GM23248 (cell line): ENCODE results near the gene TCF12. TPM values are rescaled to one million over a fixed set of nuclear protein-coding genes. Genes with fewer than 3 reads are reported as not detected.

Experiments
- DNase-seq: peaks from one replicate; pipeline ENCODE4 v3.0.0-alpha.2; 2015
- H2AFZ ChIP-seq: fragments of 200-600 bp; sonication (generic); 2 replicates; pipeline ENCODE4 v1.6.1; 2016; ENCODE audit warnings: antibody characterized with exemption
- H3F3A ChIP-seq: fragments of 200-600 bp; sonication (generic); 2 replicates; pipeline ENCODE4 v1.6.1; 2016; ENCODE audit warnings: mild to moderate bottlenecking, antibody characterized with exemption, mixed run types; ENCODE audit not compliant: insufficient read depth
- H3K27ac ChIP-seq: fragments of 200-600 bp; sonication (generic); 2 replicates; pipeline ENCODE4 v1.5.1; 2016; ENCODE audit warnings: mild to moderate bottlenecking
- H3K27me3 ChIP-seq: fragments of 200-600 bp; sonication (generic); replicated peaks from 2 replicates; pipeline ENCODE4 v1.6.1; 2016; ENCODE audit warnings: mild to moderate bottlenecking; ENCODE audit not compliant: insufficient read depth
- H3K36me3 ChIP-seq: fragments of 200-600 bp; sonication (generic); 2 replicates; pipeline ENCODE4 v1.6.1; 2016; ENCODE audit warnings: low read depth, mild to moderate bottlenecking
- H3K4me1 ChIP-seq: fragments of 200-600 bp; sonication (generic); 2 replicates; pipeline ENCODE4 v1.6.1; 2016; ENCODE audit warnings: mild to moderate bottlenecking; ENCODE audit not compliant: insufficient read depth
- H3K4me2 ChIP-seq: fragments of 200-600 bp; sonication (generic); one replicate; pipeline ENCODE4 v1.6.1; 2016; ENCODE audit warnings: mild to moderate bottlenecking; ENCODE audit not compliant: unreplicated experiment
- H3K4me3 ChIP-seq: fragments of 200-600 bp; sonication (generic); 2 replicates; pipeline ENCODE4 v1.5.1; 2016; ENCODE audit warnings: mild to moderate bottlenecking
- H3K79me2 ChIP-seq: fragments of 200-600 bp; sonication (generic); 2 replicates; pipeline ENCODE4 v1.6.1; 2016; ENCODE audit warnings: mild to moderate bottlenecking; ENCODE audit not compliant: insufficient read depth
- H3K9ac ChIP-seq: fragments of 200-600 bp; sonication (generic); 2 replicates; pipeline ENCODE4 v1.6.1; 2016; ENCODE audit warnings: mild to moderate bottlenecking
- H3K9me2 ChIP-seq: fragments of 200-600 bp; sonication (generic); 2 replicates; pipeline ENCODE4 v1.6.1; 2016; ENCODE audit warnings: mixed run types, mild to moderate bottlenecking, moderate library complexity; ENCODE audit not compliant: insufficient read depth
- H3K9me3 ChIP-seq: fragments of 200-600 bp; sonication (generic); one replicate; pipeline ENCODE4 v1.6.1; 2017; ENCODE audit warnings: low read depth
- H4K20me1 ChIP-seq: fragments of 200-600 bp; sonication (generic); 2 replicates; pipeline ENCODE4 v1.6.0; 2016; ENCODE audit not compliant: insufficient read depth
- EZH2 ChIP-seq: fragments of 200-600 bp; sonication (generic); IDR thresholded peaks from 2 replicates; pipeline ENCODE4 v1.6.1; 2018; ENCODE audit warnings: antibody characterized with exemption, mild to moderate bottlenecking; ENCODE audit not compliant: insufficient read depth, poor library complexity, severe bottlenecking
- EZH2phosphoT487 ChIP-seq: fragments of 200-600 bp; sonication (generic); IDR thresholded peaks from 2 replicates; pipeline ENCODE4 v1.6.1; 2018; ENCODE audit warnings: antibody characterized with exemption, moderate library complexity, mild to moderate bottlenecking, low read depth; ENCODE audit not compliant: insufficient read depth
- WGBS, 2 experiments: methylation state at CpG; one replicate each; pipeline ENCODE4 v1.1.6; 2015 to 2017; ENCODE audit warnings: low lambda C conversion rate in 2 of 2, low coverage in 1 of 2; ENCODE audit errors: missing lambda C conversion rate in 2 of 2; 5-methylcytosine and 5-hydroxymethylcytosine counted together
- in situ Hi-C: fragments of 300-500 bp; cut with MboI; formaldehyde crosslinking; loops from 2 replicates; pipeline ENCODE4 v1.15.0; 2020
- polyA plus RNA-seq: library from polyadenylated mRNA; unstranded; fragments of >200 nt; fragmentation: Nextera tagmentation; extraction: Ambion mirVana; gene quantifications from 2 replicates; pipeline ENCODE4 v1.2.1, GENCODE V29; 2016
- total RNA-seq: library from RNA; depleted of rRNA; stranded (reverse); fragments of >200 nt; shearing (Covaris generic); gene quantifications from 2 replicates; pipeline ENCODE4 v1.2.3, GENCODE V29; 2014

TCF12 gene
- total and polyA plus RNA-seq, 2 experiments from 2014 or later, result 53.6 to 58.6 TPM

- peak overlapping the region; percentile 55 for H3K9ac ChIP-seq
- in situ Hi-C loops, result no loop called here
- H3K4me2 ChIP-seq, result no peak overlapping the region
- H3K9me3 ChIP-seq, result no peaks in the 10 kb centered on the region
- DNase-seq, result no peak
- H3K79me2 ChIP-seq, result no peaks in the 10 kb centered on the region
- H2AFZ ChIP-seq, result peak overlapping the region; percentile 66; the same call in 1 of the 2 replicates
- no peak overlapping the region for H3K27ac ChIP-seq
- H3K4me1 ChIP-seq, result peaks cover 6% of the 10 kb centered on the region
- H3K9me2 ChIP-seq, result no peaks in the 10 kb centered on the region
- H4K20me1 ChIP-seq, result no peaks in the 10 kb centered on the region
- H3K36me3 ChIP-seq, result no peaks in the 10 kb centered on the region
- TF ChIP-seq EZH2, result no peak
- TF ChIP-seq EZH2phosphoT487, result no peak
- no peak overlapping the region for H3K4me3 ChIP-seq
- no peaks in the 10 kb centered on the region for H3F3A ChIP-seq
- H3K27me3 ChIP-seq, result no peaks in the 10 kb centered on the region
- 91 to 93% methylated on average over 11 to 23 of the region's 23 CpGs for WGBS, 2 experiments
Measured at GRCh38 chr15:57319919-57320560, 401.6 kb downstream of the TCF12 start.

GRCh38 chr15:57320631-57321220 is 402.3 kb downstream of the TCF12 start:
- H3F3A ChIP-seq, result no peaks in the 10 kb centered on the region
- H3K79me2 ChIP-seq, result no peaks in the 10 kb centered on the region
- peak overlapping the region; percentile 55 for H3K9ac ChIP-seq
- in situ Hi-C loops, result no loop called here
- peak overlapping the region; percentile 18 for H3K4me2 ChIP-seq
- 31 to 39% methylated on average over 17 of the region's 17 CpGs for WGBS, 2 experiments
- no peak overlapping the region for H3K4me3 ChIP-seq
- peaks cover 6% of the 10 kb centered on the region for H3K4me1 ChIP-seq
- peak overlapping the region; percentile 66 for H2AFZ ChIP-seq
- peak; percentile 85 for DNase-seq
- no peaks in the 10 kb centered on the region for H3K27me3 ChIP-seq
- no peaks in the 10 kb centered on the region for H3K36me3 ChIP-seq
- no peaks in the 10 kb centered on the region for H4K20me1 ChIP-seq
- H3K9me3 ChIP-seq, result no peaks in the 10 kb centered on the region
- H3K9me2 ChIP-seq, result no peaks in the 10 kb centered on the region
- TF ChIP-seq EZH2 (no peak), EZH2phosphoT487 (no peak)
- peak overlapping the region; percentile 38; the same call in 1 of the 2 replicates for H3K27ac ChIP-seq

GRCh38 chr15:57321485-57321884 is 403.0 kb downstream of the TCF12 start:
- no peak for DNase-seq
- H3K4me1 ChIP-seq, result peaks cover 6% of the 10 kb centered on the region
- H3F3A ChIP-seq, result no peaks in the 10 kb centered on the region
- no peak overlapping the region for H3K4me2 ChIP-seq
- H3K9me3 ChIP-seq, result no peaks in the 10 kb centered on the region
- H3K79me2 ChIP-seq, result no peaks in the 10 kb centered on the region
- no peak overlapping the region for H3K9ac ChIP-seq
- whole genome bisulfite sequencing, 2 experiments, result 86 to 87% methylated on average over 3 of the region's 3 CpGs
- TF ChIP-seq EZH2 (no peak), EZH2phosphoT487 (no peak)
- no peaks in the 10 kb centered on the region for H3K9me2 ChIP-seq
- no peak overlapping the region for H2AFZ ChIP-seq
- no peak overlapping the region for H3K4me3 ChIP-seq
- no peaks in the 10 kb centered on the region for H3K27me3 ChIP-seq
- no peaks in the 10 kb centered on the region for H3K36me3 ChIP-seq
- in situ Hi-C loops, result no loop called here
- H4K20me1 ChIP-seq, result no peaks in the 10 kb centered on the region
- H3K27ac ChIP-seq, result no peak overlapping the region

- in situ Hi-C loops, result no loop called here
- Histone ChIP-seq H3K36me3 (no peaks in the 10 kb centered on the region), H3K27ac (no peak overlapping the region), H4K20me1 (no peaks in the 10 kb centered on the region), H3F3A (peaks cover under 1% of the 10 kb centered on the region; the same call in 1 of the 2 replicates), H3K4me1 (peaks cover 6% of the 10 kb centered on the region), H3K27me3 (no peaks in the 10 kb centered on the region), H3K9ac (no peak overlapping the region), H3K4me3 (no peak overlapping the region), H3K4me2 (no peak overlapping the region), H3K79me2 (no peaks in the 10 kb centered on the region), H2AFZ (no peak overlapping the region), H3K9me2 (no peaks in the 10 kb centered on the region), H3K9me3 (no peaks in the 10 kb centered on the region)
- TF ChIP-seq EZH2phosphoT487, result no peak
- TF ChIP-seq EZH2, result no peak
- no peak for DNase-seq
- 85 to 89% methylated on average over 13 of the region's 13 CpGs for WGBS, 2 experiments
Measured at GRCh38 chr15:57321973-57322601, 403.6 kb downstream of the TCF12 start.
